Osteoblast (primary cell): ENCODE results near the gene PRKCQ. TPM values are rescaled to one million over a fixed set of nuclear protein-coding genes. Genes with fewer than 3 reads are reported as not detected.

Experiments
- DNase-seq: peaks from one replicate; pipeline ENCODE4 v3.0.0; 2011; ENCODE audit warnings: low spot score, mixed read lengths; ENCODE audit not compliant: insufficient read length; ENCODE audit errors: missing footprints
- H2AFZ ChIP-seq: 2 replicates; pipeline ENCODE4 v1.6.0; 2011; ENCODE audit warnings: mild to moderate bottlenecking, low read length
- H3K27ac ChIP-seq: 2 replicates; pipeline ENCODE4 v1.5.1; 2011; ENCODE audit warnings: mild to moderate bottlenecking, low read depth, low read length, moderate library complexity
- H3K27me3 ChIP-seq: 2 replicates; pipeline ENCODE4 v1.6.0; 2012; ENCODE audit warnings: mild to moderate bottlenecking, control low read depth, inconsistent platforms, low read length, moderate library complexity; ENCODE audit not compliant: insufficient read depth
- H3K36me3 ChIP-seq: 2 replicates; pipeline ENCODE4 v1.5.1; 2011; ENCODE audit warnings: mild to moderate bottlenecking, low read length, control low read depth, moderate library complexity; ENCODE audit not compliant: insufficient read depth
- H3K4me1 ChIP-seq: 2 replicates; pipeline ENCODE4 v1.5.1; 2011; ENCODE audit warnings: mild to moderate bottlenecking, low read length, control low read depth, moderate library complexity; ENCODE audit not compliant: insufficient read depth
- H3K4me2 ChIP-seq: 2 replicates; pipeline ENCODE4 v1.6.0; 2011; ENCODE audit warnings: mild to moderate bottlenecking, low read length; ENCODE audit not compliant: insufficient read depth
- H3K4me3 ChIP-seq: fragments of 200-600 bp; sonication (generic); 3 replicates; pipeline ENCODE4 v1.5.1; 2012; ENCODE audit warnings: mild to moderate bottlenecking, low read length, inconsistent platforms; ENCODE audit not compliant: insufficient read depth
- H3K79me2 ChIP-seq: 2 replicates; pipeline ENCODE4 v1.6.0; 2012; ENCODE audit warnings: mild to moderate bottlenecking, low read length, control low read depth, inconsistent platforms; ENCODE audit not compliant: insufficient read depth
- H3K9me3 ChIP-seq: 2 replicates; pipeline ENCODE4 v1.5.1; 2011; ENCODE audit warnings: low read depth, low read length, control low read depth
- H4K20me1 ChIP-seq: 2 replicates; pipeline ENCODE4 v1.6.0; 2012; ENCODE audit warnings: mild to moderate bottlenecking, low read length, control low read depth; ENCODE audit not compliant: insufficient read depth
- CTCF ChIP-seq: IDR thresholded peaks from 2 replicates; pipeline ENCODE4 v1.5.1; 2011; ENCODE audit warnings: mild to moderate bottlenecking, low read depth, low read length, moderate library complexity; ENCODE audit errors: extremely low read depth
- total RNA-seq: library from RNA; depleted of rRNA; stranded (reverse); fragments of >200 nt; gene quantifications from 2 replicates; pipeline ENCODE4 v1.2.3, GENCODE V29; 2012

PRKCQ gene
- total RNA-seq, 1 donor, result not detected

GRCh38 chr10:6602026-6602699 is 22.1 kb upstream of the PRKCQ start:
- H2AFZ ChIP-seq, result no peak overlapping the region
- TF ChIP-seq CTCF, result no peak
- no peak for DNase-seq

GRCh38 chr10:6601246-6601805 is 21.2 kb upstream of the PRKCQ start:
- no peak overlapping the region for H2AFZ ChIP-seq

More at GRCh38 chr10:6602026-6602699, 22.1 kb upstream of the PRKCQ start:
- no peaks in the 10 kb centered on the region for H3K4me1 ChIP-seq
- no peaks in the 10 kb centered on the region for H3K9me3 ChIP-seq
- no peaks in the 10 kb centered on the region for H3K79me2 ChIP-seq
- no peak overlapping the region for H3K27ac ChIP-seq
- H3K27me3 ChIP-seq, result no peaks in the 10 kb centered on the region
- no peaks in the 10 kb centered on the region for H3K36me3 ChIP-seq
- no peak overlapping the region for H3K4me3 ChIP-seq
- H4K20me1 ChIP-seq, result no peaks in the 10 kb centered on the region
- H3K4me2 ChIP-seq, result no peak overlapping the region

GRCh38 chr10:6600224-6600987 is 20.3 kb upstream of the PRKCQ start:
- Histone ChIP-seq H3K27me3 (no peaks in the 10 kb centered on the region), H2AFZ (no peak overlapping the region), H3K9me3 (no peaks in the 10 kb centered on the region), H3K4me3 (no peak overlapping the region), H3K27ac (no peak overlapping the region), H3K4me2 (no peak overlapping the region), H4K20me1 (no peaks in the 10 kb centered on the region), H3K79me2 (no peaks in the 10 kb centered on the region), H3K36me3 (no peaks in the 10 kb centered on the region), H3K4me1 (no peaks in the 10 kb centered on the region)
- DNase-seq, result no peak
- TF ChIP-seq CTCF, result no peak

More at GRCh38 chr10:6601246-6601805, 21.2 kb upstream of the PRKCQ start:
- H3K27ac ChIP-seq, result no peak overlapping the region
- no peaks in the 10 kb centered on the region for H3K9me3 ChIP-seq
- no peak for DNase-seq
- no peaks in the 10 kb centered on the region for H3K27me3 ChIP-seq
- H3K79me2 ChIP-seq, result no peaks in the 10 kb centered on the region
- no peaks in the 10 kb centered on the region for H3K36me3 ChIP-seq
- no peak for TF ChIP-seq CTCF
- no peak overlapping the region for H3K4me3 ChIP-seq
- no peaks in the 10 kb centered on the region for H4K20me1 ChIP-seq
- no peak overlapping the region for H3K4me2 ChIP-seq
- H3K4me1 ChIP-seq, result no peaks in the 10 kb centered on the region

- H3K4me3 ChIP-seq, result no peak overlapping the region
- no peaks in the 10 kb centered on the region for H3K4me1 ChIP-seq
- H2AFZ ChIP-seq, result no peak overlapping the region
- H3K4me2 ChIP-seq, result no peak overlapping the region
- H3K36me3 ChIP-seq, result no peaks in the 10 kb centered on the region
- no peaks in the 10 kb centered on the region for H3K9me3 ChIP-seq
- no peak overlapping the region for H3K27ac ChIP-seq
- H3K79me2 ChIP-seq, result no peaks in the 10 kb centered on the region
- TF ChIP-seq CTCF, result no peak
- H3K27me3 ChIP-seq, result no peaks in the 10 kb centered on the region
- no peak for DNase-seq
- H4K20me1 ChIP-seq, result no peaks in the 10 kb centered on the region
These were observed 18.6 kb upstream of the PRKCQ start for GRCh38 chr10:6598679-6599078.
